Mammary epithelial cell (primary cell): ENCODE results near the gene HDAC4.

Source experiments
- CTCF ChIP-seq, 2 donors: IDR thresholded peaks in 1 of 2; conservative IDR thresholded peaks in 1 of 2; 2 replicates each; pipeline ENCODE4 v1.5.1; 2011 to 2012; ENCODE audit warnings: inconsistent platforms in 2 of 2, low read length in 2 of 2, mild to moderate bottlenecking in 2 of 2, control low read depth in 1 of 2, low read depth in 1 of 2; ENCODE audit not compliant: insufficient read depth in 1 of 2; ENCODE audit errors: extremely low read depth in 1 of 2
- EZH2 ChIP-seq: IDR thresholded peaks from 2 replicates; pipeline ENCODE4 v1.6.1; 2012; ENCODE audit warnings: low read length, inconsistent platforms, borderline replicate concordance

- TF ChIP-seq EZH2 (no peak), CTCF (conservative IDR thresholded peaks at IDR 0.05 in 1 of 2, IDR thresholded peaks at IDR 0.05 in 1 of 2; ENCODE audit: extremely low read depth in 1 of 2, insufficient read depth in 1 of 2, low read depth in 1 of 2, low read length in 2 of 2) (no peak)
Observed at GRCh38 chr2:239201531-239201876, 199.3 kb downstream of the HDAC4 start.
